Measurements from ENCODE around the gene BOLA1. TPM values are rescaled to one million over a fixed set of nuclear protein-coding genes. Genes with fewer than 3 reads are reported as not detected.

Gene BOLA1
- total and polyA plus RNA-seq, 12 donors, result 12.2 to 63.8 (median 34.0) TPM

DNA sequence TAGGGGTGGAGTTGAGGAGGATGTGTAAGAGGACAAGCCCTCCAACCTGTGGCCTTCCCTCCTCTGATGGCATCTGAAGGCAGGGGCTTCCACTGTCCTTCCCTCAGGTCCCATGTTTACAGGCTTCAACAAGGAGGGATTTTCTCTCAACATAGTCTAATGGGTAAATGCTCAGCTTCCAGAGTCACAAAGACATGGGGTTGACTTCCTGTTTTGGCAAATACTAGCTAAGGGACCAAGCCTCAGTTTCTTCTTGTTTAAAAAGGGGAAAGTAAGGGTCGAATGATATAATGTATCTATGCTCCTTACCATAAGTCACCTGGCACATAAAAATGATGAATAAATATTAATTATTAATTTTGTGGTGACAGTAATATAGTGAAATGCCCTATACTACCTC lies 15.2 kb downstream of the BOLA1 start:
- no peaks in the 10 kb centered on the region for H3K9me3 ChIP-seq (replicated peaks in 1 of 3)
- intact Hi-C loops (cut with DNase I), result no loop called here
- no peak for DNase-seq
- H3K27ac ChIP-seq, result no peak overlapping the region
- no peaks in the 10 kb centered on the region for H3K36me3 ChIP-seq (replicated peaks in 1 of 2)
- no peaks in the 10 kb centered on the region for H3K27me3 ChIP-seq
- no peak for TF ChIP-seq POLR2A (IDR thresholded peaks at IDR 0.05)
- TF ChIP-seq, protein P1, sequence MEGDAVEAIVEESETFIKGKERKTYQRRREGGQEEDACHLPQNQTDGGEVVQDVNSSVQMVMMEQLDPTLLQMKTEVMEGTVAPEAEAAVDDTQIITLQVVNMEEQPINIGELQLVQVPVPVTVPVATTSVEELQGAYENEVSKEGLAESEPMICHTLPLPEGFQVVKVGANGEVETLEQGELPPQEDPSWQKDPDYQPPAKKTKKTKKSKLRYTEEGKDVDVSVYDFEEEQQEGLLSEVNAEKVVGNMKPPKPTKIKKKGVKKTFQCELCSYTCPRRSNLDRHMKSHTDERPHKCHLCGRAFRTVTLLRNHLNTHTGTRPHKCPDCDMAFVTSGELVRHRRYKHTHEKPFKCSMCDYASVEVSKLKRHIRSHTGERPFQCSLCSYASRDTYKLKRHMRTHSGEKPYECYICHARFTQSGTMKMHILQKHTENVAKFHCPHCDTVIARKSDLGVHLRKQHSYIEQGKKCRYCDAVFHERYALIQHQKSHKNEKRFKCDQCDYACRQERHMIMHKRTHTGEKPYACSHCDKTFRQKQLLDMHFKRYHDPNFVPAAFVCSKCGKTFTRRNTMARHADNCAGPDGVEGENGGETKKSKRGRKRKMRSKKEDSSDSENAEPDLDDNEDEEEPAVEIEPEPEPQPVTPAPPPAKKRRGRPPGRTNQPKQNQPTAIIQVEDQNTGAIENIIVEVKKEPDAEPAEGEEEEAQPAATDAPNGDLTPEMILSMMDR (IDR thresholded peaks at IDR 0.05), result no peak
- 74 to 100% (median 92%) methylated on average over 1 of the region's 1 CpG for WGBS, 4 donors
- peaks cover 0 to 9% of the 10 kb centered on the region in 2 donors for H3K4me1 ChIP-seq (replicated peaks in 1 of 2)
- H3K4me3 ChIP-seq, result no peak overlapping the region

DNA sequence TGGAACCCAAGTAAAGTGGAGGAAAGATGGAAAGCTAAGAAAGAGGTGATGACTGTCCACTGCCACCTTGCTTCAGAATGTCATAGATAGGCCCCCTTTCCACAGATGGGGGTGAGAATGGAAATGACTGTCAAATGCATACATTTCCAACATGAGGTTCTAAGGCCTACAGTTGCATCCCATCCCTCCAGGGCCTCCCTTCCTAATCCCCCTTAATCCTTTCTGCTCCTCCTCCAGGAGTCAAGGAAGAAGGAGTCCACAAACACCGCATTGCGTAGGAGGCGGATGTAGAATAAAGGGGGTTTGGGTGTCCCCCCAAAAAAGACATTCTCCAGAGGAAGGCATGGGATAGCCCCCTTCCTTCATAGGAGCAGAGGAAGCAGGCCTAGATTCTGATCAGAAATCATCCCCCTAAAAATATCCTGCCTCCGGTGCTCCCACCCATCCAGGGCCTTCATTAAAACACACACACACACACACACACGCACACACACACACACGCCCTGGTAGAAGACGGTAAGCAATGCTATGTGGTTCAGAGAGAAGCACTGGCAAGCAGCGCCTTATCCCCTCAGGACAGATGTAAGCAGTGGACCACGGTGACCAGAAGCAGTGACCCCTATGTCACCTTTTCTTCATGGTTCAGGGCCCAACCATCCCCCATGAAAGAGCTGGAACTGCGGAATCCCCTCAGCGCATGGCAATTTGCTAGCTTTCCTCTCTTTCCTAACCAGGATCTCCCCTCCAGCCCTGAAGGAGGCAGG lies 16.2 kb downstream of the BOLA1 start:
- H3K4me3 ChIP-seq, result no peak overlapping the region
- DNase-seq, result no peak

DNA sequence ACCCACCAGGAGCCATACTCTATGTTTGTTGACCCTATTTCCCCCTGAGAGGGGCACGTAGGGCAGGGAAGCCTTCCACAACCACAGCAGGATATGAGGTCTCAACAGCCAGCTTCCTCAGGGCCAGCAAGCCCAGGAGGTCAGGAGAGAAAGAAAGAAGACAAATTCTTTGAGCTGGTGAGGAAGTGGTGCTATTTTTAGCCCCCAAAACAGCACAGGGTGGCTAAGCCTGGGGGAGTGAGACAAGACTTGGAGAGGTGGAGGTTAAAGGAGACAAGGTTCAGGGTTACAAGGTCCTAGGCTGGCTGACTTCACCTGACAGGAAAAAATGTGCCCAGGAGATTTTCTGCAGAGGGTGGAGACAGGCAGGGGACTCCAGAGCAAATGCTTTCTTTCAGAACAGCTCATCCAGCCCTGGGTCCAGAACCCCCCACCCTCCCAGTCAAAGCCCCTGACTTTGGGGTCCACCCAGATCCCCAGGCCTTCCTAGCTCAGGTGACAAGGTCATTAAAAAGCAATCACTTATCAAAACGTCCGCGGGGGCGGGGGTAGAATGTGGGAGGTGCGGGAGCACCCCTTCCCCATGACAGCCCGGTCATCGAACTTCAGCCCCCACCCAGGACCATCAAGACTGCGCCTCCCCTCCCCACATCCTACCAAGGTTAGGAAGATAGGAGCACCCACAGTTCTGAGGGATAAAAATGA lies 17.0 kb downstream of the BOLA1 start:
- Histone ChIP-seq H3K4me1 (replicated peaks in 1 of 2) (peaks cover 0 to 9% of the 10 kb centered on the region in 2 donors), H3K27ac (peak overlapping the region in 1 of 5 donors; percentile 22), H3K27me3 (no peaks in the 10 kb centered on the region), H3K9me3 (replicated peaks in 1 of 3) (no peaks in the 10 kb centered on the region), H3K4me3 (peak overlapping the region in 1 of 4 donors; percentile 64), H3K36me3 (replicated peaks in 1 of 2) (no peaks in the 10 kb centered on the region)
- no peak for DNase-seq
- 19 to 28% (median 24%) methylated on average over 9 of the region's 9 CpGs for WGBS, 4 donors
- TF ChIP-seq POLR2A (IDR thresholded peaks at IDR 0.05), result no peak
- TF ChIP-seq, protein P1 (IDR thresholded peaks at IDR 0.05), result no peak
- intact Hi-C loops (cut with DNase I), result no loop called here

More for the DNA sequence above, 16.2 kb downstream of the BOLA1 start:
- peak overlapping the region in 1 of 5 donors; percentile 22 for H3K27ac ChIP-seq
- H3K4me1 ChIP-seq (replicated peaks in 1 of 2), result peaks cover 0 to 9% of the 10 kb centered on the region in 2 donors
- H3K36me3 ChIP-seq (replicated peaks in 1 of 2), result no peaks in the 10 kb centered on the region
- no peaks in the 10 kb centered on the region for H3K27me3 ChIP-seq
- H3K9me3 ChIP-seq (replicated peaks in 1 of 3), result no peaks in the 10 kb centered on the region
- 84 to 91% (median 85%) methylated on average over 9 to 11 of the region's 11 CpGs for WGBS, 4 donors
- no peak for TF ChIP-seq POLR2A (IDR thresholded peaks at IDR 0.05)
- TF ChIP-seq, protein P1 (IDR thresholded peaks at IDR 0.05), result no peak
- intact Hi-C loops (cut with DNase I), result no loop called here

DNA sequence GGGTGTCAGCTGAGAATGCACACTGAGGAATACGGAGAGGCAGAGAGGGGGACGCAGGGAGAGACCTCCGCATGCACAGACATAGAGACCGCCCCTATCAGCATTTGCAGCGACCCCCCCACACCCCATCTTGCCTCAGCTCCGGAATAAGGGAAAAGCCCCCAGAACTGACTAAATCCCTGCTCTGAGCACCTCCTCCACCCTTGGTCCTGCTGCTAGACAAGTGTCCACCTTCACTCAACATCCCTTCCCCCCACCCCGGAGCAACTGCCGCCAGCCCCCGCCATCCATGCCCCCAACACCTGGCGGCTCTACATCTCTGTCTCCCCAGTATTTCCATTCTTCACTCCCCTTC lies 17.5 kb downstream of the BOLA1 start:
- H3K27ac ChIP-seq, result peak overlapping the region in 1 of 5 donors; percentile 22
- no peak for DNase-seq
- H3K36me3 ChIP-seq (replicated peaks in 1 of 2), result no peaks in the 10 kb centered on the region
- peaks cover 0 to 9% of the 10 kb centered on the region in 2 donors for H3K4me1 ChIP-seq (replicated peaks in 1 of 2)
- no peak for TF ChIP-seq POLR2A (IDR thresholded peaks at IDR 0.05)
- TF ChIP-seq, protein P1 (IDR thresholded peaks at IDR 0.05), result no peak
- intact Hi-C loops (cut with DNase I), result no loop called here
- 13 to 21% (median 15%) methylated on average over 8 to 10 of the region's 10 CpGs for WGBS, 4 donors
- peak overlapping the region in 1 of 4 donors; percentile 64 for H3K4me3 ChIP-seq
- H3K9me3 ChIP-seq (replicated peaks in 1 of 3), result no peaks in the 10 kb centered on the region
- H3K27me3 ChIP-seq, result no peaks in the 10 kb centered on the region
